ENCODE results near the gene DEF6.

The DEF6 gene

DNA sequence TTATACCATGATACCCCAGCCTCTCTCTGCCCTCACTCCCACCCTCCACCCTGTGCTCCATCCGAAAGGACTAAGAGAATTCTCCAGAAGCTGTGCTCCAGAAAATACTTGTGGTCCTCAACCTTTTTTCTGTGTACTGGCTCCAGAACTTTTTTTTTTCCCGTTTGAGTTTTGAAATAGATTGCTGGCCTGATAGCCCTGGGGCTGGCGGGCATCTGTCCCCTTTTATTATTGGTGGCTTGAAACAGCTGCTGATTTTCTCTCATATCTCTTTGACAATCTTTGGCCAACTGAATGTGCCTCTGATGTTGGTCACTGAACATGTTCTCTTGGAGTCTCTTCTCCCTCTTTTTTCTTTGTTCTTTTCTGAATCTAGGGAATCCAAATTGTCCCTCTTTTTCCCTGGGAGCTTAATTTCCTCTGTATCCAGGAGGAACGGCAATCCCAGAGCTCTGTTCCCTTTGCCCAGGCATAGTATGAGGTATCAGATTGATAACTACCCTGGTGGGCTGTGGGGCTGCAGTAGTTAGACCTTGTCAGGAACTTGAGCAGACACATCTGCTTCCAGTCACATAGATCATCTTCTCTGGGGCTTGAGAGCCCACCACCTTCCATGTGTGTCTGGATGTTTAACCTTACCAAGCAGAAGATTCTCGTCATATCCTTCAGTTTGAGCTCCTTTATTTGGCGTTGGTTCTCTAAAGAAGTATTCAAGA is 46.4 kb downstream of the DEF6 start:
- H3K27me3 ChIP-seq (ENCODE audit: insufficient read depth, low read length): peaks cover 4% of the 10 kb centered on the region; the same call in 1 of the 2 replicates
- peaks cover 46% of the 10 kb centered on the region for H3K79me2 ChIP-seq (ENCODE audit: control insufficient read depth, insufficient read depth, low read length, unreplicated experiment)
- H3K27ac ChIP-seq (ENCODE audit: low read depth, low read length): peak overlapping the region; percentile 59; the same call in 1 of the 2 replicates
- no peak overlapping the region for H2AFZ ChIP-seq (ENCODE audit: low read length, unreplicated experiment)
- H3K4me1 ChIP-seq (ENCODE audit: control insufficient read depth, insufficient read depth, low read length, unreplicated experiment): peaks cover 13% of the 10 kb centered on the region
- peak overlapping the region; percentile 98 for H3K4me3 ChIP-seq (ENCODE audit: low read depth, low read length)
- no peaks in the 10 kb centered on the region for H3K36me3 ChIP-seq (ENCODE audit: insufficient read depth, low read length)

DNA sequence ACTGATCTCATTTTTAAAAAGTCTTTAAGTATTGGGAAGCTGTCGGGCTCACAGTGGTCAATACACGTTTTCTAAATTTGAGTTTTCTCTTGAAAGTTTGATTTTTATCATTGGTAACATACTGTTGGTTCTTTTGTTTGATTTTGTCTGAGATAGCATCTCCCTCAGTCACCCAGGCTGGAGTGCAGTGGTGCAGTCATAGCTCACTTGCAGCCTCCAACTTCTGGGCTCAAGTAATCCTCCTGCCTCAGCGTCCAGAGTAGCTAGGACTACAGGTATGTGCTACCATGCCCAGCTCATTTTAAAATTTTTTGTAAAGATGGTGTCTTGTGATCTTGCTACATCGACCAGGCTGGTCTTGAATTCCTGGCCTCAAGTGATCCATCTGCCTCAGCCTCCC is 53.8 kb downstream of the DEF6 start:
- Histone ChIP-seq H3K79me2 (ENCODE audit: control insufficient read depth, insufficient read depth, low read length, unreplicated experiment) (peaks cover 20% of the 10 kb centered on the region), H3K27me3 (ENCODE audit: insufficient read depth, low read length) (no peaks in the 10 kb centered on the region), H3K4me3 (ENCODE audit: low read depth, low read length) (no peak overlapping the region), H3K27ac (ENCODE audit: low read depth, low read length) (no peak overlapping the region), H2AFZ (ENCODE audit: low read length, unreplicated experiment) (no peak overlapping the region), H3K36me3 (ENCODE audit: insufficient read depth, low read length) (peaks cover 19% of the 10 kb centered on the region), H3K4me1 (ENCODE audit: control insufficient read depth, insufficient read depth, low read length, unreplicated experiment) (peaks cover 6% of the 10 kb centered on the region)

- no peak overlapping the region for H3K4me3 ChIP-seq (ENCODE audit: low read depth, low read length)
- H3K4me1 ChIP-seq (ENCODE audit: control insufficient read depth, insufficient read depth, low read length, unreplicated experiment): peaks cover 6% of the 10 kb centered on the region
- no peak overlapping the region for H2AFZ ChIP-seq (ENCODE audit: low read length, unreplicated experiment)
- H3K36me3 ChIP-seq (ENCODE audit: insufficient read depth, low read length): peaks cover 22% of the 10 kb centered on the region
- H3K27me3 ChIP-seq (ENCODE audit: insufficient read depth, low read length): no peaks in the 10 kb centered on the region
- no peak overlapping the region for H3K27ac ChIP-seq (ENCODE audit: low read depth, low read length)
- peaks cover 13% of the 10 kb centered on the region for H3K79me2 ChIP-seq (ENCODE audit: control insufficient read depth, insufficient read depth, low read length, unreplicated experiment)
Observed at GRCh38 chr6:35352735-35353134, 55.1 kb downstream of the DEF6 start.

DNA sequence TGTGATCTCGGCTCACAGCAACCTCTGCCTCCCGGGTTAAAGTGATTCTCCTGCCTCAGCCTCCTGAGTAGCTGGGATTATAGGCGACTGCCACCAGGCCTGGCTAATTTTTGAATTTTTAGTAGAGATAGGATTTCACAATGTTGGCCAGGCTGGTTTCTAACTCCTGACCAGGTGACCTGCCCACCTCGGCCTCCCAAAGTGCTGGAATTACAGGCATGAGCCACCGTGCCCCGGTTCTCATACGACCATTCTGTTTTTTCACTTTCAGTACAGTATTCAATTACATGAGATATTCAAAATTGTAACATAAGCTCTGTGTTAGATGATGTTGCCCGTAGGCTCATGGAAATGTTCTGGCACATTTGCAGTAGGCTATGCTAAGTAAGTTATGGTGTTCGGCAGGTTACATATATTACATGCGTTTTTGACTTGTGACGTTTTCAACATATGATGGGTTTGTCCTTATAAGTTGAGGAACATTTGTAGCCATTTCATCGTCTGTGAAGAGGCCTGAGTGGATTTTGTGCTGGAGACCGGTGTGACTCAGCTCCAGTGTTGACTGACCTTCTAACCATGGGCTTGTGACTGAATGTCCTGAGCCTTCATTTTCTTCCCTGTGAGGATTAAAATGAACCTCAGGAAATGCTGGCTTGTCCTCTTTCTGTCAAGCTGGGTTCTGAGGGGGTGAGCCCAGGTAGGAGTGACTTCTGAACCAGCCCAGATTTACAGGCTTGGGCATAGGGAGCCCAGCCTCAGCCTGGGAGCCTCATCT is 56.9 kb downstream of the DEF6 start:
- Histone ChIP-seq H3K79me2 (ENCODE audit: control insufficient read depth, insufficient read depth, low read length, unreplicated experiment) (peaks cover 16% of the 10 kb centered on the region), H3K27ac (ENCODE audit: low read depth, low read length) (no peak overlapping the region), H3K36me3 (ENCODE audit: insufficient read depth, low read length) (peaks cover 22% of the 10 kb centered on the region), H3K4me1 (ENCODE audit: control insufficient read depth, insufficient read depth, low read length, unreplicated experiment) (peaks cover 9% of the 10 kb centered on the region), H3K27me3 (ENCODE audit: insufficient read depth, low read length) (no peaks in the 10 kb centered on the region), H3K4me3 (ENCODE audit: low read depth, low read length) (no peak overlapping the region), H2AFZ (ENCODE audit: low read length, unreplicated experiment) (no peak overlapping the region)

GRCh38 chr6:35356391-35356790 is 58.8 kb downstream of the DEF6 start:
- Histone ChIP-seq H3K27me3 (ENCODE audit: insufficient read depth, low read length) (no peaks in the 10 kb centered on the region), H3K27ac (ENCODE audit: low read depth, low read length) (no peak overlapping the region), H2AFZ (ENCODE audit: low read length, unreplicated experiment) (no peak overlapping the region), H3K36me3 (ENCODE audit: insufficient read depth, low read length) (peaks cover 22% of the 10 kb centered on the region), H3K79me2 (ENCODE audit: control insufficient read depth, insufficient read depth, low read length, unreplicated experiment) (peaks cover 16% of the 10 kb centered on the region), H3K4me3 (ENCODE audit: low read depth, low read length) (no peak overlapping the region), H3K4me1 (ENCODE audit: control insufficient read depth, insufficient read depth, low read length, unreplicated experiment) (peaks cover 24% of the 10 kb centered on the region)

- Histone ChIP-seq H3K79me2 (ENCODE audit: control insufficient read depth, insufficient read depth, low read length, unreplicated experiment) (peaks cover 21% of the 10 kb centered on the region), H2AFZ (ENCODE audit: low read length, unreplicated experiment) (no peak overlapping the region)
Observed at GRCh38 chr6:35357677-35358076, 60.1 kb downstream of the DEF6 start.

DNA sequence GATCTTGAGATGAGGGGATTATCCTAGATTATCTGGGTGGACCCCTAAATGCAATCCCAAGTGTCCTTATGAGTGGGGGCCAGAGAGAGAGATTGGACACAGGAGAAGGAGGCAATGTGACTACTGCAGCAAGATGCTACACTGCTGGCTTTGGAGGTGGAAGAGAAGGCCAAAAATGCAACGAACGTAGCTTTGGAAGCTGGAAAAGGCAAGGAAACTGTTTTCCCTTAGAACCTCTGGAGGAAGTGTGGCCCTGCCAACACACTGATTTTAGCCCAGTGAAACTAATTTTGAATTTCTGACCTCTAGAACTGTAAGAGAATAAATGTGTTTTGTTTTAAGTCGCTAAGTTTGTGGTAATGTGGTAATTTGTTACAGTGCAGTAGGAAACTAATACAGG is 60.5 kb downstream of the DEF6 start:
- H3K27ac ChIP-seq (ENCODE audit: low read depth, low read length): no peak overlapping the region
- H3K4me3 ChIP-seq (ENCODE audit: low read depth, low read length): no peak overlapping the region
- peaks cover 23% of the 10 kb centered on the region for H3K79me2 ChIP-seq (ENCODE audit: control insufficient read depth, insufficient read depth, low read length, unreplicated experiment)
- no peak overlapping the region for H2AFZ ChIP-seq (ENCODE audit: low read length, unreplicated experiment)
- peaks cover 14% of the 10 kb centered on the region for H3K36me3 ChIP-seq (ENCODE audit: insufficient read depth, low read length)
- H3K4me1 ChIP-seq (ENCODE audit: control insufficient read depth, insufficient read depth, low read length, unreplicated experiment): peaks cover 24% of the 10 kb centered on the region
- H3K27me3 ChIP-seq (ENCODE audit: insufficient read depth, low read length): no peaks in the 10 kb centered on the region

More at GRCh38 chr6:35357677-35358076, 60.1 kb downstream of the DEF6 start:
- Histone ChIP-seq H3K4me1 (ENCODE audit: control insufficient read depth, insufficient read depth, low read length, unreplicated experiment) (peaks cover 24% of the 10 kb centered on the region), H3K27ac (ENCODE audit: low read depth, low read length) (no peak overlapping the region), H3K36me3 (ENCODE audit: insufficient read depth, low read length) (peaks cover 18% of the 10 kb centered on the region), H3K4me3 (ENCODE audit: low read depth, low read length) (no peak overlapping the region), H3K27me3 (ENCODE audit: insufficient read depth, low read length) (no peaks in the 10 kb centered on the region)

GRCh38 chr6:35359346-35359743 is 61.7 kb downstream of the DEF6 start:
- no peak overlapping the region for H2AFZ ChIP-seq (ENCODE audit: low read length, unreplicated experiment)
- peak overlapping the region; percentile 20 for H3K27ac ChIP-seq (ENCODE audit: low read depth, low read length)
- peaks cover 26% of the 10 kb centered on the region for H3K79me2 ChIP-seq (ENCODE audit: control insufficient read depth, insufficient read depth, low read length, unreplicated experiment)
- no peaks in the 10 kb centered on the region for H3K27me3 ChIP-seq (ENCODE audit: insufficient read depth, low read length)
- no peak overlapping the region for H3K4me3 ChIP-seq (ENCODE audit: low read depth, low read length)
- peaks cover 24% of the 10 kb centered on the region for H3K4me1 ChIP-seq (ENCODE audit: control insufficient read depth, insufficient read depth, low read length, unreplicated experiment)
- peaks cover 10% of the 10 kb centered on the region for H3K36me3 ChIP-seq (ENCODE audit: insufficient read depth, low read length)

- peak overlapping the region; percentile 20 for H3K27ac ChIP-seq (ENCODE audit: low read depth, low read length)
- H3K79me2 ChIP-seq (ENCODE audit: control insufficient read depth, insufficient read depth, low read length, unreplicated experiment): peaks cover 26% of the 10 kb centered on the region
- H2AFZ ChIP-seq (ENCODE audit: low read length, unreplicated experiment): no peak overlapping the region
- no peak overlapping the region for H3K4me3 ChIP-seq (ENCODE audit: low read depth, low read length)
- H3K4me1 ChIP-seq (ENCODE audit: control insufficient read depth, insufficient read depth, low read length, unreplicated experiment): peaks cover 20% of the 10 kb centered on the region
- no peaks in the 10 kb centered on the region for H3K27me3 ChIP-seq (ENCODE audit: insufficient read depth, low read length)
- peaks cover 10% of the 10 kb centered on the region for H3K36me3 ChIP-seq (ENCODE audit: insufficient read depth, low read length)
Observed at GRCh38 chr6:35359744-35360348, 62.2 kb downstream of the DEF6 start.

DNA sequence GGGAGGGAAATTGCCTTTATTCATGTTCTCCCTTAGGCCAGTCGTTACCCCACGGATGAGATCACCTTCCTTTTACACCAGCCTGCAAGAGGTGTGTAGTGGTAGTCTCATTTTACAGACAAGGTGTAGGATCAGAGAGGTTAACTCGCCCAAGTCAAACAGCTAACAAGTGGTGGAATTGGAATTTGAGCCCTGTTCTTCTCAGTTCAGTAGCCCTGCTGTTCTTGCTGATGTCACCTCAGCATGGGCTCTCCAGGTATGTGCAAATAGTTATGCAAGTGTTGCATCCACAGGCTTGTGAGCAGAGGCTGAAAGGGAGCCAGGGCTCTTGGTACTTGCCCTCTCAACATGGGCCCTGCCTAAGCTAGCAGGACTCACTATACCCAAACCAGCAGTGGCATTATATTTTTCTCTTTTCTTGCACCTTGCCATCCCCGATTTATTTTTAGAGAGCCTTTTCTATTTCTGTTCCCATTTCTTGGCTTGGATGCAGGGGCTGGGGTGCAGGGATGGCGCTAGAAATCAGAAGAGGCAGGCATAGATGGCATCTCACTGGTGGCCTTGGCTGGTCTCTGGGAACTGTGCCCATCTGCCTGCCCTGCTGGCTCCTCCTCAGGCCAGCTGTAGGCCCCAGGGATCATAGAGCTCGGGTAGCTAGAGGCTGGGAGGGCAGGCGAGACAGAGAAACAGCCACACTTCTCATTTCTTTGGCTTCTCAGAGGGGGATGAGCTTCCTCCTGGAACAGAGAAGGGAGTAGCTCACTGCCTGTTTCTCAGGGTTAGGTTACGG is 62.9 kb downstream of the DEF6 start:
- Histone ChIP-seq H2AFZ (ENCODE audit: low read length, unreplicated experiment) (no peak overlapping the region), H3K27ac (ENCODE audit: low read depth, low read length) (peak overlapping the region; percentile 20; the same call in 1 of the 2 replicates), H3K4me1 (ENCODE audit: control insufficient read depth, insufficient read depth, low read length, unreplicated experiment) (peaks cover 18% of the 10 kb centered on the region), H3K27me3 (ENCODE audit: insufficient read depth, low read length) (no peaks in the 10 kb centered on the region), H3K79me2 (ENCODE audit: control insufficient read depth, insufficient read depth, low read length, unreplicated experiment) (peaks cover 27% of the 10 kb centered on the region), H3K4me3 (ENCODE audit: low read depth, low read length) (no peak overlapping the region), H3K36me3 (ENCODE audit: insufficient read depth, low read length) (peaks cover 10% of the 10 kb centered on the region)

Measured in ACC112 (cell line).